ENCODE measurements around the gene MGAT5B.

The MGAT5B gene

GRCh38 chr17:76870377-76870714 is 2.1 kb downstream of the MGAT5B start:
- H3K9me3 ChIP-seq (ENCODE audit: severe bottlenecking) = peaks cover 2% of the 10 kb centered on the region
- no peaks in the 10 kb centered on the region for H3K27me3 ChIP-seq (ENCODE audit: insufficient read depth, low read depth, severe bottlenecking)
- no peak for DNase-seq
- no peak for TF ChIP-seq CTCF (IDR thresholded peaks at IDR 0.05; ENCODE audit: low read depth, low read length)
- H3K36me3 ChIP-seq = peaks cover 28% of the 10 kb centered on the region
- no peak overlapping the region for H3K4me3 ChIP-seq (ENCODE audit: low read depth, low read length)
- no peak overlapping the region for H3K27ac ChIP-seq

GRCh38 chr17:76871668-76872067 is 3.5 kb downstream of the MGAT5B start:
- H3K9me3 ChIP-seq (ENCODE audit: severe bottlenecking) = peaks cover 2% of the 10 kb centered on the region
- DNase-seq = no peak
- no peaks in the 10 kb centered on the region for H3K27me3 ChIP-seq (ENCODE audit: insufficient read depth, low read depth, severe bottlenecking)
- H3K27ac ChIP-seq = no peak overlapping the region
- TF ChIP-seq CTCF (IDR thresholded peaks at IDR 0.05; ENCODE audit: low read depth, low read length) = no peak
- H3K36me3 ChIP-seq = peaks cover 35% of the 10 kb centered on the region
- no peak overlapping the region for H3K4me3 ChIP-seq (ENCODE audit: low read depth, low read length)

- no peak for DNase-seq
- H3K36me3 ChIP-seq = peaks cover 38% of the 10 kb centered on the region
These were observed 4.1 kb downstream of the MGAT5B start for GRCh38 chr17:76872221-76872873.

GRCh38 chr17:76872874-76873221 is 4.6 kb downstream of the MGAT5B start:
- no peak for DNase-seq
- Histone ChIP-seq H3K27ac (no peak overlapping the region), H3K36me3 (peaks cover 38% of the 10 kb centered on the region), H3K27me3 (ENCODE audit: insufficient read depth, low read depth, severe bottlenecking) (no peaks in the 10 kb centered on the region), H3K9me3 (ENCODE audit: severe bottlenecking) (peaks cover 2% of the 10 kb centered on the region), H3K4me3 (ENCODE audit: low read depth, low read length) (no peak overlapping the region)
- no peak for TF ChIP-seq CTCF (IDR thresholded peaks at IDR 0.05; ENCODE audit: low read depth, low read length)

More at GRCh38 chr17:76872221-76872873, 4.1 kb downstream of the MGAT5B start:
- no peak overlapping the region for H3K4me3 ChIP-seq (ENCODE audit: low read depth, low read length)
- no peak for TF ChIP-seq CTCF (IDR thresholded peaks at IDR 0.05; ENCODE audit: low read depth, low read length)
- peaks cover 2% of the 10 kb centered on the region for H3K9me3 ChIP-seq (ENCODE audit: severe bottlenecking)
- no peak overlapping the region for H3K27ac ChIP-seq
- H3K27me3 ChIP-seq (ENCODE audit: insufficient read depth, low read depth, severe bottlenecking) = no peaks in the 10 kb centered on the region

GRCh38 chr17:76873856-76874255 is 5.7 kb downstream of the MGAT5B start:
- H3K27me3 ChIP-seq (ENCODE audit: insufficient read depth, low read depth, severe bottlenecking) = no peaks in the 10 kb centered on the region

More at GRCh38 chr17:76873856-76874255, 5.7 kb downstream of the MGAT5B start:
- TF ChIP-seq CTCF (IDR thresholded peaks at IDR 0.05; ENCODE audit: low read depth, low read length) = no peak
- no peak for DNase-seq
- H3K9me3 ChIP-seq (ENCODE audit: severe bottlenecking) = no peaks in the 10 kb centered on the region
- H3K36me3 ChIP-seq = peaks cover 38% of the 10 kb centered on the region
- no peak overlapping the region for H3K4me3 ChIP-seq (ENCODE audit: low read depth, low read length)
- H3K27ac ChIP-seq = no peak overlapping the region

All from WERI-Rb-1 (cell line).